GM21529 (cell line): ENCODE results near the gene FBLN2.

Experiments used
- ATAC-seq: cut with Tn5 transposase; IDR thresholded peaks from one replicate; pipeline ENCODE4 v1.9.1; 2021; ENCODE audit not compliant: unreplicated experiment

The FBLN2 gene

DNA sequence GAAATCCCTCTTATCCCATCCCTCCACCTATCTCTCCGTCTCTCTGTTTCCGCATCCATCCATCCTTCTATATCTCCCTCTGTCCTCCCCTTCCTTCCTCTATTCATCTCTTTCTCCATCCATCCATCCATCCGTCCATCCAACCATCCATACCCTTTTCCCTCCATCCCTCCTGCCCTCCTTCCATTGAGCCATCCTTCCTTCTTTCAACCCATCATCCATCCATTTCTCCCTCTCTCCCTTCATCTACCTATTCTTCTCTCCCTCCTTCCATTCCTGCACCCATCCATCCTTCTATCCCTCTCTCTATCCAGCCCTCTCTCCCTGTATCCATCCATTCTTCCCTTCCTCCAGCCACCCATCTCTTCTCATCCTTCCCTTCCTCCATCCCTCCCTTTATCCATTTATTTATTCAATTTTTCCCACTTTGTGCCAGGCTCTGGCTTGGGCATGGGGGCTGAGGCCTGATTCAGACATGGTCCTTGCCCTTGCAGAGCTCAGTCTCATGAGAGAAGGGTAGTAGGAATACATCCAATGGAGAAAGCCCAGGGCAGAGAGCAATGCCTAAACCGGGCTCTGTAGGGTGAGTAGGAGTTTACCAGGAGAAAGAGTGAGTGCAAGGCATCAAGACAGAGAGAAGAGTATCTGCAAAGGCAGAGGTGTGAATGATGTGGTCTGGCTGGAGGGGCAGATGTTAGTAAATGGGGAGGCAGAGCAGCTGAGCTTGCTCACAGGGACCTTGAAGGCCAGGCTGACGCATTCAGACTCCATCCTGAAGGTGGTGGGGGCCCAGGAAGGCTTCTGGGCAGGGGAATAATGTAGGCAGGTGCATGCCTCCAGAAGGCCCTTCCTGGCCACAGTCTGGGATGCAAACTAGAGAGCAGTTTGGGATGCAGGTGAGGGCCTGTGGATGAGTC lies 19.5 kb upstream of the FBLN2 start:
- no peak for ATAC-seq

DNA sequence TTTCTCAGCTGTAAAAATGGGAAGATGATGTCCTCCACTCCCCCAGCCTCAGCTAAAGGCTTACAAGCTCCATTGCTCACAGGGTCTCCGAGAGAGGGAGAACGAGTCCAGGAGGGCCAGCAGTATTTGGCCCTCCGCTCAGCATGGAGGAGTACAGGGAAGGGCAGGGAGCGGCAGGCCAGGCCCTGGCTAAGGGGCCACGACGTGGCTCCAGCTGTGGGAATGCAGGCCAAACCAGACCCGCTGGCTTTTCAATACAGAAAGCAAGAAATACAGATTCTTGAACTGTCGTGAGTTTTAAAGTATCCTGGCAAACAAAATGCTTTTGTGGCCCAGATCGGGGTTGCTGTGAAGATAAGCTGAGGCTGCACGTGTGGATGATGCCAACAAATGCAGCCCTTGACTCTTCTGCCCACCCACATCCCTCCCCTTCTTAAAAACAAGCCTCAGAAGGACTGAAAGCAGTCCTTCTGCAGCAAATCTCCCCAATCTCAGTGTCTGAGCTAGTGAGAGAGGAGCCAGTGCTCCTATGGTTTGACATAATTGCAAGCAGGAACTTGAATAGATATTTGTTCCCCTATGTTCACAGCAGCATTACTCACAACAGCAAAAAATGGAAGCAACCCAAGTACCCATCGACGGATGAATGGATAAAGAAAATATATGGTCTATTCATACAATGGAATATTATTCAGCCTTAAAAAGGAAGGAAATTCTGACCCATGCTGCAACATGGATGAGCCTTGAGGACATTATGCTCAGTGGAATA lies 18.5 kb upstream of the FBLN2 start:
- no peak for ATAC-seq

- ATAC-seq, result no peak
Measured at GRCh38 chr3:13532085-13532484, 16.8 kb upstream of the FBLN2 start.

GRCh38 chr3:13532631-13533030 lies 16.3 kb upstream of the FBLN2 start:
- ATAC-seq, result no peak

- no peak for ATAC-seq
Measured at GRCh38 chr3:13533885-13534301, 15.0 kb upstream of the FBLN2 start.

DNA sequence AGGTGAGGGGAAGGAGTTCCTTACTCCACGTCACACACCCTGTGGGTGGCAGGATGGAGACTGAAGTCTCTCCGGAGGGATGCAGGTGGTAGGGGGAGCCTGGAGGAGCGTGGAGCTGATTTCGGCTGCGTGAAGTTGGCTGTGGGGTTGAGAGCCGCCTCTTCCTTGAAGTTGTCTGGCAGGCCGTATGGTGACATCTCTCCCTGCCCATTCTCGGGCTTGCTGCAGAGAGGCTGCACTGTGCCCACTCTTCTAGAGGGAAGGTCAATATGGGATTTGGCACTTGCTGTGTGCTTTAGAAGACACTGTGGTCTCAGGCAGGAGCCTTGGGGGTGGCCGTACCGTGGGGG lies 13.4 kb upstream of the FBLN2 start:
- no peak for ATAC-seq

GRCh38 chr3:13535905-13536304 lies 13.0 kb upstream of the FBLN2 start:
- no peak for ATAC-seq

DNA sequence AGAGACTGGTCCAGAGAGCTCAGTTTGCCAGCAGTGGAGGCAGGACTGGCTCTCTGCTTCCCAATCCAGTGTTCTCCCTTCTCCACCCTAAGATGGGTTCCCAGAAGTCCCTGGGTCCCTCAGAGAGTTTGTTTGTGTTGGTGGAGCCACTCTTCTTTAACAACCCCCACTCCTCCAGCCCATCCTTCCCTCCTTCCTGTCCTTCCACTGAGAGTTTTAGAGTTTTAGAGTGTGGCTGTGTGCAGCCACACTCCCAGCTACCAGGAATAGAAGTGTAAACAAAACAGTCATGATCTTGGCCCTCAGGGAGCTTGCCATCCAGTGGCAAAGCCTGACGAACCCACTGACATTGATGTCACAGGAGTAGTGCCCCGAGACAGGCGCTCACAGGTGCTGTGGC lies 12.5 kb upstream of the FBLN2 start:
- ATAC-seq, result no peak

- ATAC-seq, result no peak
Measured at GRCh38 chr3:13536832-13537231, 12.1 kb upstream of the FBLN2 start.

GRCh38 chr3:13537244-13537908 lies 11.5 kb upstream of the FBLN2 start:
- ATAC-seq, result no peak

DNA sequence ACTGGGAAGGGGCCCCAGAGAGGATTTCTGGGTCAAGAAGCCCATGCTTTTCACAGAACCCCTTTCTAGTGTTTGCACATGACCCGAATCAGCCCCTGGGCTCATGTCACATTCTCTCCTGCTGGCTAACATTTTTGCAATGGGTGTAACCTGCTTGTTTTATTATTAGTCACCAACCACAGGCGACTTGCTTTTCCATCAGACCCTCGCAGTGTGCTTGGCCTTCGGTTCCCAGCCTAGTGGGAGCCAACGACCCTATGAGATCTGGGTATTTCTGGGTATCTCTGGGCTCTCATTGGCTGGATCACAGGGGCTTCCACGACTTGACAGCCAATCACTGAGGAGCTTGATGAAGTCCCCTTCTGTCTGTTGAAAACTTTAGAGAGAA lies 11.0 kb upstream of the FBLN2 start:
- no peak for ATAC-seq

DNA sequence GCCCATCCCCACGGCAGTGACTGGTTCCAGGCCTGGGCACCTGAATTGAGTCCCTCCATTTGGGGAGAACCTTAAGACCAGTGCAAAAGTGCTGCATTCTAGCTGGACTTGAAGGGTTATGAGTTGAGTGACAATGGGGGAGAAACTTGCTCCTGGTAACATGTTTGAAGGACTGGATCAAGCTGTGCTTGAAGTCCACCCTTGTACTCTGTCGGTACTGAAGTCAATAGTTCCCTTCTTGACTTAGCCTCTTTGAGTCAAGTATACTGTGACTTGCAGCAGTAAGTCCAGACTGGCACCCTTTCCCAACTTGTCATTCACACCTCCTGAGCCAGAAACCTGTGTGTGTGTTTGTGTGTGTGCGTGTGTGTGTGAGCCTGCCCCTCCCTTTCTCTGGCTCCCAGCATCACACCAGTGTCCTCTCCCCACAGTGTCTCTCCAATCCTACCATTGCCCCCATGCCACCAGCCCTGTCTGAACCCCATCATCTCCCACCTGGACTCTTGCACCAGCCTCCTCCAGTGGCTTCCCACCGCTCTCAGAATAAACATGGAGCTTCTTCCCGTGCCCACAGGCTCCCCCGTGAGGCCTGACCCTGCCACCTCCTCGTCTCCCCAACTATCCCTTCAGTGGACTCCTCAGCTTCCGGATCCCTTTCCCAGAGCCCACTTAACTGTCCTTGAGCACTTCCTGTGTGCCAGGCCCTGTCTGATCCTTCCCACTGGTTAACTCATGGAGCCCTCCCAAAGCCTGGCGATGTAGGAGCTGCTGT lies 10.2 kb upstream of the FBLN2 start:
- no peak for ATAC-seq

- ATAC-seq, result no peak
Measured at GRCh38 chr3:13539292-13539638, 9.7 kb upstream of the FBLN2 start.

GRCh38 chr3:13539671-13540070 lies 9.3 kb upstream of the FBLN2 start:
- ATAC-seq, result no peak

- ATAC-seq, result no peak
Measured at GRCh38 chr3:13540297-13540995, 8.5 kb upstream of the FBLN2 start.

GRCh38 chr3:13541691-13542090 lies 7.2 kb upstream of the FBLN2 start:
- no peak for ATAC-seq

DNA sequence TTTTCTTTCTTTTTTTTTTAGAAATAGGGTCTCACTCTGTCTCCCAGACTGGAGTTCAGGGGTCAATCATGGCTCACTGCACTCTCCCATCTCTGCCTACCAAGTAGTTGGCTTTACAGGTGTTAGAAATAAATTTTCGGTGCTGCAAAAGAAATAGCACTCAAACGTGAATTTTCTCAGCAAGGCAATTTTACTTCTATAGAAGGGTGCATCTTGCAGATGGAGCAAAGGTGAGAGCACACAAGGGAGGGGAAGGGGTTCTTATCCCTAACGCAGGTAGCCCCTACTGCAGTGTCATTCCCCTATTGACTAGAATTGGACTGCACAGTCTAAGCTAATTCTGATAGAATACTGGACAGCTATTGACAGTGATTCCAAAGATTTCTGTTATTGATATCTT lies 6.8 kb upstream of the FBLN2 start:
- ATAC-seq, result no peak

- ATAC-seq, result no peak
Measured at GRCh38 chr3:13543253-13543652, 5.7 kb upstream of the FBLN2 start.

DNA sequence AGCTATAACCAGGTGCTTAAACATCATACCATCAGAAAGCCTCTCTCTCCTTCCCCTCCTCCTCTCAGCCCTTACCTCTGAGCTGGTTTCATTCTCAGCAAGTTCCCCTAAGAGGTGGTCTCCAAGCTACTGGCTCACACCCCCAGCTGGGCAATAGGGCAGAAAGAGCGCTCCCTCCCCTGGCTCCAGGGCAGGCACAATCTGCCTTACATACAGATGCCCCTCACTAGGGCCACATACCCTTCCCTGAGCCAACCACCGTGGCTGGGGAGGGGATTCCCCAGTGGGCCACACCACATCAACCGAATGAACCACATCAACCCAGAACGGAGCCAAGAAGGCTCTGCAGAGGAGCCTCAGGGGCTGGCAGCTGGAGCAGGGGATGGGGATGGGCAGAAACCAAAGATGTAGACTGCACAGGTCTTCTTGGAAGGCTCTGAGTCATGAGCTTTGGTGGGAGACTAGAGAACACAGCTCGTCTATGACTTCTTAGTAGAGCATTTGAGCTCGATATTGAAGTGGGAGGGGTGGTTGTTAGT lies 4.6 kb upstream of the FBLN2 start:
- ATAC-seq, result no peak

DNA sequence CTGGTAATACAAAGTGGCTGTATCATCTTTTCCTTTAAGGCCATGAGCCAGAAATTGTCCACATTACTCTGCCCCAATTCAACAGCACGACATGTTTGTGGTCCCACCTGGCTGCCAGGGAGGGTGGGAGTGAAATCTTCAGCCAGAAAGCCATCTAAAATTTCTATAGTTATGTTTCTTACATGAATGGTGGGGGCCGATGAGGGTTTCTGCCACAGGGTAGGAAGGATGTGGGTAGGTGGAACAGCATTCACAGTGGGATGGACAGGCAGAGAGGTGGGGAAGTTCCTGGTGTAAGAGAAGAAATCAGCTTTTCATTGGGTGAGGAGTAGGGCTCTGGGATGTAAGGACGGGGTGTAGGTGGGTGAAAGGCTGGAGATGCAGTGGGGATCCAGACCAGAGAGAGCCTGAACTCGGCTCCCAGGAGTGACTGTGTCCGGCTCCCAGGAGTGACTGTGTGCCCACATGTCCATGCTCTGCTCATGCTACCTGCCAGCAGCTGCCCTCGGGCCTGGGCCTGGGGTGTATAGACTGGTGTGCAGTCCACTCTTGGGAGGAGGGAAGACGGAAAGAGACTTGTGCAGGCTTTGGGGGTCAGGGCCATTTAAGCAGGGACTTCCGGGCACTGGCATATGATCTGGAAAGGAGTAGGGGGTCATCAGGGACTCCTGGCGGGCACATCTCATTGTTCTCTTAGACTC lies 3.8 kb upstream of the FBLN2 start:
- no peak for ATAC-seq
